Pons (tissue), 1 donor: ENCODE results near the gene CPEB4.

Source experiments
- DNase-seq: peaks from one replicate; pipeline ENCODE4 v3.0.0-alpha.2; 2016; ENCODE audit warnings: low spot score

The CPEB4 gene

DNA sequence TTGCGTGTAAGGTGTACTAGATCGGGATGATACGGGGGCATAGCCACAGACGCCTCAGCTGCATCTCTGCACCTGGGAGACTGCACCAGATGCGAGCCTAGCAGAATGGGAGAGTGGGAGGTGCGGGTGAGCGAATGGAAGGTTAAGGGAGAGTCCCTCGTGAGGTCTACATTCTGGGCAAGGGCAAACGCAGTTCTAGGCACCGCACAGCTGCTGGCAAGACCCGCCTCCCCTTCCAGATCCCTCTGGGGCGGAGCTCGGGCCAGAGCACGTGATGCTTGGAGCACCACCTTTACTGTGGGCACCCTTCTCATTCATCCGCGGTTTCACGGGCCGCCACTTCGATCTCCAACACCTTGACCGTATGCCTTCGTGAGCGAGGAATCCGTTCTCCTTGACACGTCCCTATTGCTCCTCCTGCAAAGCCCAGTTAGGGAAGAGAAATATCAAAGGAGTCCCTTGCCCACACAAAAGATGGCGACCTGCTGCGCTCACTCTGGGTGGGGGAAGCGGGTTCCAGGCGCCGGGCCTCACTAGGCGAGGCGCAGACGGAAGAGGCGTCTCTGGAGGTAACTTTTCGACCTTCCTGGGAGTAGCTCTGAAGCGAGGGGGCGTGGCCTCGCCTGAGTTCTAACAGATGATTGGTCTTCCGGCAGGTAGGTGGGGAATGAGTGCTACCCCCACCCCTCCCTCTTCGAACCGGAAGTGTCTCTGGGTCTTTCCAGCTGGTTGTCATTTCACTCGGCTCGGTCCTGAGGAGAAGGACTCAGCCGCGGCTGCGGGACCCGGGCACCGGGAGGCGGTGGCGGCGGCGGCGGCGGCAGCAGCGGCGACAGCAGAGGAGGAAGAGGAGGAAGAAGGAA, at the start of gene CPEB4:
Gene CPEB4, plus strand, starts transcription at position 740 of the 863 bp plus-strand sequence. CDS start 1,385 bp downstream, outside the sequence.
- peak; percentile 100 for DNase-seq

DNA sequence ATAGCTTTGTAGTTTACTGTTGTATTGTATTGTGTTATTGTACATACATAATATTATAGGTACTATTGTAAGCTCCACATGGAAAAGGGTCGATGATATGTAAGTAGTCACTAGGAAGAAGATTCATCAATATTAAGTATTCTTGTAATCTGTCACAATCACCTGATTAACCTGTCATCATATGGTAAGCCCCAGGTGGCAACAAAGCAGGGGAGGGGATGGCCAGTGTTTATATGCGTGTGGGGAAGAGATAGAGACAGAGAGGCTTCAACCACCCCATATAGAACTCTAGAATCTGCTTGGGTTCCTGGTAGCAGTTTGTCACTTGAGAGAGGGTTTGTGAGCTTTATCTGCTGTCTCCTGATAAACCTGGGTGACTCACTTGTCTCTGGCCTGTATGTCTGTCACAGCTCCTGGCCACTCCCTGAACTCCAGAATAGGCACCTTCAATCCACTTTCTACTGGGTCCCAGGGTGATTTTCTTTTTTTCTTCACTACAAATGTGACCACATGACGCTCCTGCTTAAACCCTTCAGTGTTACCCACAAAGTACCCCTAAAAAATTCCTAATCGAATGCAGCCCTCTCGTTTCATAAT, 48.9 kb upstream of the CPEB4 start:
- DNase-seq = no peak

DNA sequence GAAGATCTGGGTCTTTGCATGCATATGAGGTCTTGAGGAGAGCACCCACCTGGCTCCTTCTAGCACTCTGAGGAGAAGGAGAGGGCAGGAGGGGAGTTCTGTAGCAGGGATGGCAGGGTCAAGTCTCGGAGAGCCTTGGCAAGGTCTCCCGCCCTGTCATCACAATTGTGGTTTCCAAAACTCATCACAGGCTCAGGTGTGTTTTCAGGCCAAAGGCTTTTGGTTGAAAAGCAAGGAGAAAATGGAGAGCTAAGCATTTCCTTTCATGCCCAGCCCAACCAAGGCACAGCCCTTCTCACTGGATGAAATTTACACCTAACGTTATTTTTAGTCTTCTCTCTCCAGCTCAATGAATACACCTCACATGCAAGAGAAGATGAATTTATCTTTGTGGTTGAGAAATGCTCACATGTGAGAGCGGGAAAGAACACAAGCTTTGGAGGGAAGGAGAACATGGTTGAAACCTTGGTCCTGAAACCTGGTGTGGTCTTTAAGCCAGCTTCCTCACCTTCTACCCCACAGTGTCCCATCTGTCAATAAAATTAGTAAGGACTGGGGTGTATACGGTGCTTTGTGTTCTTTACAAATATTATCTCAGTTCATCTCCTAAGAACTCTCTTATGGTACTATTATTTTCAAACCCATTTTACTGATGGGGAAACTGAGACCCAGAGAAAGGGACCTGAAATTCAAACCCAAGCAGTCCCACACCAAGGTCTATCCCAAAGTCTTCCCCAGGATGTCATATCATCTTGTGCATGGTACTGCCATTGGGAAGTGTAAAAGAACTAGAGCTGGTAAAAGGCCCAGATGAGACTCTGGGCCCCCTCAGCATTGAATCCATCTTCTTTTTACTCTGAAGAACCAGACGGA, 47.8 kb upstream of the CPEB4 start:
- DNase-seq = no peak

DNA sequence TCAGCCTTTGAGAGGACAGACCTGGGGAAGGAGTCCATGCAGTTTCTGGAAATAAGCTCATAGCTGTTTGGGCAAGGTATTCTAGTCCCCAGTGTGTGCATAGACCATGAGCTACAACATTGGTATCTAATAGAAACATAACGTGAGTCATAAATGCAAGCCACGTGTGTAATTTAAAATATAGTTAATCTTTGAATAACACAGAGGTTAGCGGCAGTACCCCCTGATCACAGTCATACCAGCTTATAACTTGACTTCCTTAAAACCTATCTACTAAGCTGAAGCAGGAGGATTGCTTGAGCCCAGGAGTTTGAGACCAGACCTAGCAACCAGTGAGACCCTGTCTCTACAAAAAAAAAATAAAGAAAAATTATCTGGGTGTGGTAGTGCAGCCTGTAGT, 46.4 kb upstream of the CPEB4 start:
- no peak for DNase-seq

DNA sequence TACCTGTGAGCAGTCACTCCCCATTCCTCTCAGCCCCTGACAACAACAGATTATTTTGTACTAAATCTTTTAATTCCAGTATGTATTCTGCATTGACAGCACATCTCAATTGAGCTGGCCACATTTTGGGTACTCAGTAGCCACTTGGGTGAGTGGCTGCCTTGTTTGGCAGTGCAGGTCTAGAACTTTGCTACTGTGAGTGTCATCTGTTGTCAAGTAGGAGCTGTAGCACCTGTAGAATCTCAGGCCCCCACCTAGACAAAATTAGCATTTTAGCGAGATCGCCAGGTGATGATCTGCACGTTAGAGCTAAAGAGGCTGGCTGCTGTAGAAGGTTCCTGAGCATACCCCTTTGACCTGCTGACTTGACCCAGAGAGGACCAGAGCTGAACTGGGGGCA, 44.4 kb upstream of the CPEB4 start:
- no peak for DNase-seq

DNA sequence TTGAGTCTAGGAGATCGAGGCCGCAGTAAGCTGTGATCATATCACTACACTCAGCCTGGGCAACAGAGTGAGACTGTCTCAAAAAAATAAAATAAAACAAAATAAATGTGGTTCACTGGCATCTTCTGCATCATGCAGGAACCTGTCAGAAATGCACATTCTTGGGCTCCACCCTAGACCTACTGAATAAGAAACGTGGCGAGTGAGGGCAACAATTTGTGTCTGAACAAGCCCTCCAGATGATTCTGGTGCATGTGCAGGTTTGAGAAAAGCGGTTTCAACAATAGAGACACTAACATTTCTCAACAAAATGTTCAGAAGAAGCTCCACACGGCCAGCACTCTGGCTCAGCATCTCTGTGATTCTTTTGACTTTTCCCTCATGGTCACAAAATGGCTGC, 42.8 kb upstream of the CPEB4 start:
- DNase-seq = no peak

DNA sequence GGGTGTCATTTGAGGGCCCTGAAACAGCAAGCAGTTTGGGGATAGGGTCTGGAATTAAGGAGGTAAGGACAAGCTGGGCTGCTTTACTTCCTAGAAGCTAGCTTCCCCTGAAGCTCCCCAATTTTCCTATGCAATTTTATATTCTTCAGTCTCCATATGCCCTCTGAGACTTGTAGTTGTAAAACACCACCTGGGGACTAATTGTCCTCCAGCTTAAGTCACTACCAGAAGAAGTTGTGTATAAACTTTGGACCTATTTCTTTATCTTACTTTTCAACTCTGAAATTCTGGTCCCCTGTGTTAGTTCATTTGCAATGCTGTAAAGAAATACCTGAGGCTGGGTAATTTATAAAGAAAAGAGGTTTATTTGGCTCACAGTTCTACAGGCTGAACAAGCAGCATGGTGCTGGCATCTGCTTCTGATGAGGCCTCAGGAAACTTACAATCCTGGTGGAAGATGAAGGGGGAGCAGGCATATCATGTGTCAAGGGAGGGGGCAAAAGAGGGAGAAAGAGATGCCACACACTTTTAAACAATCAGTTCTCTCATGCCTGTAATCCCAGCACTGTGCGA, 41.1 kb upstream of the CPEB4 start:
- DNase-seq = no peak

DNA sequence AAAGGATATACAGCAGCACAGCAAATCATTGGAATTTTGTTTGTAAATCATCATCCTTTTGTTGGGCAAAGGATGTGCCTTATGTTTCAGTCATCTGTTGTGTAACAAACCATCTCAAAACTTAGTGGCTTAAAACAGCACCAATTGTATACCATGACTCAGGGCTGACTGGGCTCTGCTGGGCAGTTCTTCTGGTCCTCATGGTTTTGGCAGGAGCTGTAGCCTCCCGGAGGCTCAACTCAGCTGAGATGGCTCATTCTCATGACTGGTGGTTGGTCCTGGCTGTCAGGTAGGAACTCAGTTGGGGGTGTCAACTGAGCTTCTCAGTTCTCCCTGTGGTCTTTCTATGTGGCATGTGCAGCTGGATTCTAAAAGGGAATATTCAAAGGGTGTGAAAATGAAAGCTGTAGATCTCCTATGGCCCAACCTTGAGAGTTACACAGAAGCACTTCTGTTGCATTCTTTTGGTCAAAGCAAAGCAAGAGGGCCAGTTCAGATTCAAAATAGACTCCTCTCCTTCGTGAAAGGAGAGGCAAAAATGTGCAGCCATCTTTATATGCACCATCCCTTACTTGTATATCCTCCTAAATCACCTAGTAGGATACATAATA, 39.1 kb upstream of the CPEB4 start:
- no peak for DNase-seq

DNA sequence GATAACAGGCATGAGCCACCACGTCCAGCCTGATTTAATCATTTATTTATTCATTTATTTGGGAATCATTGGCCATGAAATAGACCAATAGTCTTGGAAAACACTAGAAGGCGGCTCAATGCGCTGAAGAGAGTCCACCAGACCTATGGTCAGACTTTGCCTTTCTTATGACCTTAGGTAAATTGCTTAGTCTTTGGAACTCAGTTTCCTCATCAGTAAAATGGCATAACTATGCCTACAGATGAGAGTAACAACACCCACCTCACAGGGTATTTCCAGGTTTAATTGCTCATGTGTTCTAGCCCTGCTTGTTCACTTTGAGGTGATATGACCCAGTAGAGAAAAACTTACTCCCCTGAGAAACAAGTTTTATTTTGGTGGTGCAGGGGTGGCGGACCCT, 38.2 kb upstream of the CPEB4 start:
- DNase-seq = no peak

DNA sequence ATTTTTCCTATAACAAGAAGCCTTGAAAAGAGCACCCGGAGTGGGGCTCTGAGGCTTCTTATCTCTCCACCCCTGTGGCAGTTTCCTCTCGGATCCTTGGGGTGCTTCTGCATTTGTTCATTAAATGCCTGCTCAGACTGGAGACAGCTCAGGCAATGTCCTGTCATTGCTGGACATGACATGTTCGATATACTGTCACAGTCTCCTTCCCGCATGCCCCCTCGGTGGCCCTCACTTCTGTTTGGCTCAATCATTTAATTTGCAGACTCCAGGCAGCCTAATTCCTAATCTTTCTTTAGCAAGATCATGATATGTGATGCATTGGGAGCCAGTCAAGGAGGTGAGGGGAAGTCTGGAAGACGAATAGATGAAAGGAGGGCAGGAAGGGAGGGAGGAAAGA, 37.5 kb upstream of the CPEB4 start:
- DNase-seq = no peak

DNA sequence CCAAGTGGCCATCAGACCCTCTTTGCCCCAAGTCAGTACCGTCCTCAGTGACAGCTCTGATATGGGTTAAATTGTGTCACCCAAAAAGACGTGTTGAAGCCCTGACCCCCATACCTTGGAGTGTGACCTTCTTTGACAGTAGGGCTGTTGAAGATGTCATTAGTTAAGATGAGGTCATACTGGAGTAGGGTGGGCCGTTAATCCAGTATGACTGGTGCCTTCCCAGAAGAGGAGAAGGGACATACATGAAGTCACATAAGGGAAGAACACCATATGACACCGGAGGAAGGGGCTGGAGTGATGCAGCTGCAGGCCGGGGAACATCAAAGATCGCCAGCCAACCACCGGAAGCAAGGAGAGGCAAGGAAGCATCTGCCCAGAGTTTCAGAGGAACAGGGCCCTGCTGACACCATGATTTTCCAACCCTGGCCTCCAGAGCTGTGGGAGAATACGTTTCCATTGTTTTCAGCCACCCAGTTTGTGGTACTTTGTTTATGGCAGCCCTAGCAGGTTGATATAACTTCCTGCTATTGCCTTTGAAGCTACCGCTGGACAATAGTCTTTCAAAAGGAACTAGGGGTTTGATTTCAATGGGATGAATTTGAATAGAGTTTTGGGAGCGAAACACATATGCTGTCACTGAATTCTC, 36.4 kb upstream of the CPEB4 start:
- no peak for DNase-seq

DNA sequence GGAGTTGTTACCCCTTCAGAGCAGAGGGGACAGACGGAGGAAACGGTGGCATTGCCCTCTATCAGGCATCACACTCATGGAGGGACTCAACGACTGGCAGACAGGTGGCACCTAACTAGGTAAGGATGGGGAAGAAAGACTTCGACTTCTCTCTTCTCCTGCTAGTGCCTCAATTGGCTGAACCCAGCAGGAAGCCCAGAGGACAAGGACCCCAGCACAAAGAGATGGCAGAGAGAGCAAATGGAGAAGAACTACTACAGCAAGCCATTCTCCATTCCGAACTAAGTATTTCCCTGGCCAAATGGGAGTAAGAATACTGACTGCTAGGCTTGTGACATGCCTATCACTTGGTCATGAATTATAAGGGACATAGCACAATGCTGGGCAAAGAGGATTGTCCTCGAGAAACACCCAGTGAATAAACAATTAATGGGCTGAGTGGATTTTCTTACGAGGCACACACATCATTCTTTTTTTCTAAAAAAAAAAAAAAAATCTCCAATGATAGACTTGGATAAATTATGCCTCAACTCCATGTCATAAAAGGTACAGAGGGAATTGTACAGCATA, 35.3 kb upstream of the CPEB4 start:
- DNase-seq = peak; percentile 80

DNA sequence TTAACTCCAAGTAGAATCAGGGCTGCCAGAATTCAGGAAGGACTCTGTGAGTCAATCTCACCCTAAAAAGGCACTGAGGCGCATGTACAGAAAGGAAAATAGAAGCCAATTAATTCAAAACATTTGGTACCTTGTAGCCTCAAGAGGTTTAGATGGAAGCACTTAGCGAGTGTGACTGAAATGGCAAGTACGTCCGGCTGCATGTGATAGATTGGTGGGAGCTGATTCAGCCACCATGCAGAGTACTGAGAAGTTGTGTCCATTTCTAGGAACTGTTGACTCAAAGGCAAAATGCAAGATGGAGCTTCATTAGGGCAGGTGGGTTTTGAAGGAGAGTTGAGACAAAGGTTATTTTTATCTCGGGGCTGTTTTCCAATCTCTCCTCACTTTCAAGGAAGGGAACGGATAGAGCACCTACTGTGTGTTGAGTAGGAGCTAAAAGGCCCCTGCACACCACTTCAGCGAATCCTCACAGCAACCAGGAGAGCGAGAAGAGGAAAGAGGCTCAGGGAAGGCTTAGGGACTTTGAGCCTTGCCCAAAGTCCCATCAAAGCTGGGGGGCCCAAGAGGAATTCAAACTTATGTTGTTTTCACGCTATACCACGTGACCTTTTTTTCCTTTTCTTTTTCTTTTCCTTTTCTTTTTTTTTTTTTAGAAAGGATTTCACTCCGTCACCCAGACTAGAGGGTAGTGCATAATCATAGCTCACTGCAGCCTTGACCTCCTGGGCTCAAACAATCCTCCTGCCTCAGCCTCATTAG, 34.6 kb upstream of the CPEB4 start:
- DNase-seq = no peak

DNA sequence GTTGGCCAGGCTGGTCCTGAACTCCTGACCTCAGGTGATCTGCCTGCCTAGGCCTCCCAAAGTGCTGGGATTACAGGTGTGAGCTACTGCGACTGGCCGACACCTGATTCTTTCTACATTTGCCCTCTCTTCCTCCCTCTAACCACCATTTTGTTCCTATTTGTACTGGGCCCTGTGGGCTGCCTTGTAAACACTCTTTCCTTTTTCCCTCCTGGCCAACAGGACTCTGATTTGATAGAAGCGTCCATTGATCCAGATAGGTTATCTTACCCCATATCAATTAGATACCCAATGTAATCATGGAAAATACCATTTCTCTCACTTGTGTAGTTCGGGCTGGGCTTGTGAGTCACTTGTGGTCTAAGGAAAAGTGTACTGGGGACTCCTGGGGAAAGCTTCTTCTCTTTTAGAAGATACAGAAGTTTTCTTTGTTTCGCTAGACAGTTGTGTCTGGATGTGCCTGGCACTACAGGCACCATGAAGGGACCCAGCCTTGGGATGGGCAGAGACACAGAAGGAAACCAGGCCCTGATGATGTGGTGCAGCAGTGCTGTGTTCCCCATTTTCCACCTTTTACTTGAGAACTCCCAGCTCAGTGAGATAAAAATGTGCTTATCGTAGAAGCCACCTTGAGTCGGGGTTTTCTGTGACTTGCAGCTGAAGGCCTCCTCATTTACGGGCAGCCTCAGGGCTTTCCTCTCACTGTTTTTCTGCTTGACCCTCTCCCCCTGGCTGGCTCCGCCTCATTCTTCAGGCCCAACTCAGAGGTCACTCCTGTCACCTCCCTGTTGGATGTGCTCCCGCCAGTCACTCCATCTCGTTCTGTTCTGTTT, 32.8 kb upstream of the CPEB4 start:
- DNase-seq = no peak

DNA sequence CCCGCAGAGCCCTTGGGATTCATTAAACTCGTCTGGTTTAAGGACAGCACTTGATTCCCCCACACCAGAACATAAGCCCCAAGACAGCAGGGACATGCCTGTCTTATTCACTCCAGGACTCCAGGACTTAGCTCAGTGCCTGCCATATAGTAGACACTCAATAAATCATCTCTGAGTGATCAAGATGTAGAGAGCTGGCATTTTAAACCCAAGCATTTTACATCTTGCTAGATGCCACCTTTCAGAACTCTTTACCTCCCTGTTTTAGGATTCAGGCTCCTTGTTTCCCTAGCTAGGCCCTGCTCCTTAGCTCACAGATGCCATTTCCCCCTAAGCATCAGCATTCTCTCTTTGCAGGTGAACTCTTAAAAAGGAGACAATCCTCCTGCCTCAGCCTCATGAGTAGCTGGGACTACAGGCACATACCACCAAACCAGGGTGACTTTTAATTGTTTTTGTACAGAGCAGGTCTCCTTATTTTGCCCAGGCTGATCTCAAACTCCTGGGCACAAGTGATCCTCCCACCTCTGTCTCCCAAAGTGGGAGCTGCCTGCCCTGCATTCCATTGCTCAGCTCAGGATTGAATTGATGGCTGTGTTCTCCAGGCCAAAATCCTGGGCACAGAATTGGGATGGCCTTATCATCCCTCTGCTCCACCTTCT, 32.0 kb upstream of the CPEB4 start:
- DNase-seq = no peak

DNA sequence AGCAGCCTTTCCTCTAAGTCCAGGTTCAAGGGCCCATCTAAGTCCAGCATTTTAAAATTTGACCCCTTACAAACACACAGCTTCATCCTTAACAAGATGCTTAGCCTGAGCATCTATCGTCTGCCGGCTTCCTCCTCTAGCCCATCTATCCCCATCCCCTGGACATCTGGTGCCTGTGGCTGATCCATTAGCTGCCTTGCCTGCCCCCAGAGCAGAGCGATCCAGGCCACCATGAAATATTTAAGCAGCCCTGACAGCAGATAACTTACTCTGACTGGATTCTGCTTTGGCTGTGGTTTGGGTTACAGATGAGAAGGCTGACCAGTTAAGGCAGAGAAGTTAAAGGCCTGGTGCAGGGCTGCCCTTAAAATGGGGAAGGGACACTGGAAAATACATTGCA, 30.9 kb upstream of the CPEB4 start:
- no peak for DNase-seq

DNA sequence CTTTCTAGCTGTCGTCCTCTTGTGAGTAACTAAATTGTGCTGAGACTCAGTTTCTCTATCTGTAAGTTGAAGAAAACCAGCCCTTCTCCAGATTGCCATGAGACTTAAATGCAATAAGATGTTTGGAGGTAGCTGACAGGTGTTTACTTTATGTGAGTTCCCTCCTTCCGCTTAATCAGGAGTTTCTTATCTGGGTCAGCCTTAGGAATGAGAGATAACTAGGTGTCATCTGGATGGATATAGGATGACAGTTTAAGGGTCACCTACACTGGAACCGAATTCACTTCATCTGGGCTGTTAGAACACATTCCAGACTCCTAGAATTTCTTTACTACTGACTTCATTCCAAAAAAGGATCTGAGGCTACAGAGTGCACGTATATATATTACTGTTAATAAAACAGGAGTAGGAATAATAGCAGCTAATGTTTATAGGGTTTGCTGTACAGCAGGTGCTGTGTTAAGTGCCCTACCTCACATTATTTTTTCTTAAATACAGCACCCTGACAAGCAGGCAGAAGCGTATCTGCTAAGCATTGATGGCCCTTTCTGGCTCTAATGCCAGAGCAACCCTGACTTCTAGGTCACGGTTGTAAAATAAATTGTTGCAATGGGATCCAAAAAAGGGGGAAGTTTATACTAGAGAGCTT, 30.0 kb upstream of the CPEB4 start:
- no peak for DNase-seq

DNA sequence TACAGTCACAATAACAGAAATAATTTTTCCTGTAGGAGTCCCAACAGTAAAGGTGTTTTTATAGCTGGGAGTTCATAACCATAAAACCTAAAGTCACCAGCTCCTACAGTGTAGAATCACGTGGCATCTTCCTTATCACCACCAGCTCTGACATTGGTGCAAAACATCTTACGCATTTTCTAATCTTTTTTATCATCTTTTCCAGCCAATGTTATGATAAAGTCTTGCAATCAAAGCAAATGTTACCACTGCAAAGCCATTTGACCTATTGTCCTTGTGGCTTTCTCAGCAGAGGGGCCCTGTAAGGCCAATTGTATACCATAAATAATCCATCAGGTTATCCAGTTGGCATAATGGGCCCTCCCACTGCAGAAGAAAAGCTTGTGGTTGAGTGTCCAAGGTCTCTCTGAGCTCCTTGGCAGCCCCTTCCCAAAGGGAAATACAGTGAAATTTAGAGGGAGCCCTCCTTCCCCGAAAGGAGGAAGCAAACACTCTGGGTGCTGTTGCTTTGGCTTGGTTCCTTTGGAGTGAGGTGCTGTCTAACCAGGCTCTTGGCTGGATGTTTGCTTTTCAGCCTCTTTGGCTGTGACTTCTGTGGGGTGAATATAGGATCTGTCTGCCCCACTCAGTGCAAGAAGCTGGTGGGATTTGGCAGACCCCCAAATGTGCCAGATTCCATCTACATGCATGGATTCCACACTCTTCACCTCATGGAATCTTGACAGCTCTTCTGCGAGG, 29.3 kb upstream of the CPEB4 start:
- DNase-seq = no peak
